WTC11 (cell line): ENCODE results near the gene RETREG3.
A peak's percentile ranks its signal among the peaks of the same experiment; 100 is the strongest.

Source experiments
- ATF3 ChIP-seq: sonication (generic); formaldehyde crosslinking; conservative IDR thresholded peaks from 2 replicates; pipeline ENCODE4 v1.8.1; 2022; ENCODE audit warnings: mild to moderate bottlenecking, missing genetic modification reagents
- CTCF ChIP-seq: fragments of 200-600 bp; IDR thresholded peaks from 2 replicates; pipeline ENCODE4 v1.8.0; 2022; ENCODE audit warnings: antibody characterized with exemption
- JUN ChIP-seq: sonication (generic); formaldehyde crosslinking; IDR thresholded peaks from 2 replicates; pipeline ENCODE4 v1.8.0; 2023; ENCODE audit warnings: mild to moderate bottlenecking, missing genetic modification reagents
- NFYB ChIP-seq: sonication (generic); formaldehyde crosslinking; conservative IDR thresholded peaks from 2 replicates; pipeline ENCODE4 v1.8.0; 2022; ENCODE audit warnings: low read depth, missing genetic modification reagents
- SP1 ChIP-seq: sonication (generic); formaldehyde crosslinking; conservative IDR thresholded peaks from 2 replicates; pipeline ENCODE4 v1.8.1; 2022; ENCODE audit warnings: missing genetic modification reagents
- ZBTB43 ChIP-seq: sonication (generic); formaldehyde crosslinking; IDR thresholded peaks from 2 replicates; pipeline ENCODE4 v1.8.1; 2023; ENCODE audit warnings: mild to moderate bottlenecking, missing genetic modification reagents
- ZNF416 ChIP-seq: fragments of 250-450 bp; sonication (Bioruptor Pico); IDR thresholded peaks from 2 replicates; pipeline ENCODE4 v1.9.0; 2021; ENCODE audit warnings: mild to moderate bottlenecking, inconsistent platforms
- ZSCAN18 ChIP-seq: fragments of 250-450 bp; sonication (Bioruptor Pico); IDR thresholded peaks from 2 replicates; pipeline ENCODE4 v2.1.2; 2022; ENCODE audit warnings: mild to moderate bottlenecking, moderate library complexity

GRCh38 chr17:42561897-42562387 lies 47.2 kb downstream of the RETREG3 start, which contains the start of gene COASY:
- no peak for TF ChIP-seq CTCF
- TF ChIP-seq NFYB (CRISPR knock-in tag) = no peak
- TF ChIP-seq ZSCAN18 (CRISPR knock-in tag) = no peak
- TF ChIP-seq JUN (CRISPR knock-in tag) = no peak
- peak; percentile 63 for TF ChIP-seq SP1
- no peak for TF ChIP-seq ZBTB43 (CRISPR knock-in tag)
- TF ChIP-seq ZNF416 (CRISPR knock-in tag) = no peak
- TF ChIP-seq ATF3 (CRISPR knock-in tag) = no peak
